Fibroblast of mammary gland (primary cell): Measurements from ENCODE around the gene CTNND2.

Source experiments
- DNase-seq: peaks from one replicate; pipeline ENCODE4 v3.0.0-alpha.2; 2010; ENCODE audit warnings: low read depth
- H3K4me3 ChIP-seq: 2 replicates; pipeline ENCODE4 v1.5.1; 2011; ENCODE audit warnings: low read depth, mild to moderate bottlenecking, low read length, moderate library complexity; ENCODE audit not compliant: control insufficient read depth
- TF ChIP-seq, protein P1 (sequence below): conservative IDR thresholded peaks from 2 replicates; pipeline ENCODE4 v1.5.1; 2011; ENCODE audit warnings: low read depth, low read length, inconsistent platforms; ENCODE audit not compliant: control insufficient read depth, insufficient read depth

Gene CTNND2

DNA sequence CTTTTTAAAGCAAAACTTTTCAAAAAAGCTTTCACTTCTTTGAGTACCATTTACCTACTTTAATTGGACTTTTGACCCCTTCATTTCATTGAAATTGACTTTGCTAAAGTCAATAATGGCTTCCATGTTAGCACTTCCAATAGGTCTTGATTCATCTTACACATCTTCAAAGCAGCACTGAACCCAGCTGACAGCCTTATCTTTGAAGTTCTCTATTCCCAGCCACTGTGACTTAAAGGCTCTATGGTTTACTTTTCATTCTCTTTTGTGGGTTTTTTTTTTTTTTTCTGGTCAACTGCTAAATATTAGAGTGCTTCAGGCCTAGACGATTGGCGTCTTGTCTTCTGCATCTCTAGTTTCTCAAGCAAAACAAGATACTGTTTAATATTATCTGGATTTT is 385.0 kb downstream of the CTNND2 start:
- no peak overlapping the region for H3K4me3 ChIP-seq
- TF ChIP-seq, protein P1, sequence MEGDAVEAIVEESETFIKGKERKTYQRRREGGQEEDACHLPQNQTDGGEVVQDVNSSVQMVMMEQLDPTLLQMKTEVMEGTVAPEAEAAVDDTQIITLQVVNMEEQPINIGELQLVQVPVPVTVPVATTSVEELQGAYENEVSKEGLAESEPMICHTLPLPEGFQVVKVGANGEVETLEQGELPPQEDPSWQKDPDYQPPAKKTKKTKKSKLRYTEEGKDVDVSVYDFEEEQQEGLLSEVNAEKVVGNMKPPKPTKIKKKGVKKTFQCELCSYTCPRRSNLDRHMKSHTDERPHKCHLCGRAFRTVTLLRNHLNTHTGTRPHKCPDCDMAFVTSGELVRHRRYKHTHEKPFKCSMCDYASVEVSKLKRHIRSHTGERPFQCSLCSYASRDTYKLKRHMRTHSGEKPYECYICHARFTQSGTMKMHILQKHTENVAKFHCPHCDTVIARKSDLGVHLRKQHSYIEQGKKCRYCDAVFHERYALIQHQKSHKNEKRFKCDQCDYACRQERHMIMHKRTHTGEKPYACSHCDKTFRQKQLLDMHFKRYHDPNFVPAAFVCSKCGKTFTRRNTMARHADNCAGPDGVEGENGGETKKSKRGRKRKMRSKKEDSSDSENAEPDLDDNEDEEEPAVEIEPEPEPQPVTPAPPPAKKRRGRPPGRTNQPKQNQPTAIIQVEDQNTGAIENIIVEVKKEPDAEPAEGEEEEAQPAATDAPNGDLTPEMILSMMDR = no peak
- no peak for DNase-seq

DNA sequence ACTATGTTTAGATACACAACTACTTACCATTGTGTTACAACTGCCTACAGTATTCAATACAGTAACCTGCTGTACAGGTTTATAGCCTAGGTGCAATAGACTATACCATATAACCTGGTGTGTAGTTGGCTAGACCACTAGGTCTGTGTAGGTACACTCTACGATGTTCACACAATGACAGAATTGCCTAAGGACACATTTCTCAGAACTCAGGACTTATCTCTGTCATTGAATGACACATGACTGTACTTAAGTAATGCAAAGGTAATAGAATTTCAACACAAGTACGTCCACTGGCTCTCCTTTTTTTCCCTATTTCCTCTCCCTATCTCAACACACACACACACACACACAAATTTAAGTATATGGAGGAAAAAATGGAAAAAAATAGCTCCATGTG is 385.6 kb downstream of the CTNND2 start:
- no peak overlapping the region for H3K4me3 ChIP-seq
- TF ChIP-seq, protein P1 = no peak
- DNase-seq = no peak

DNA sequence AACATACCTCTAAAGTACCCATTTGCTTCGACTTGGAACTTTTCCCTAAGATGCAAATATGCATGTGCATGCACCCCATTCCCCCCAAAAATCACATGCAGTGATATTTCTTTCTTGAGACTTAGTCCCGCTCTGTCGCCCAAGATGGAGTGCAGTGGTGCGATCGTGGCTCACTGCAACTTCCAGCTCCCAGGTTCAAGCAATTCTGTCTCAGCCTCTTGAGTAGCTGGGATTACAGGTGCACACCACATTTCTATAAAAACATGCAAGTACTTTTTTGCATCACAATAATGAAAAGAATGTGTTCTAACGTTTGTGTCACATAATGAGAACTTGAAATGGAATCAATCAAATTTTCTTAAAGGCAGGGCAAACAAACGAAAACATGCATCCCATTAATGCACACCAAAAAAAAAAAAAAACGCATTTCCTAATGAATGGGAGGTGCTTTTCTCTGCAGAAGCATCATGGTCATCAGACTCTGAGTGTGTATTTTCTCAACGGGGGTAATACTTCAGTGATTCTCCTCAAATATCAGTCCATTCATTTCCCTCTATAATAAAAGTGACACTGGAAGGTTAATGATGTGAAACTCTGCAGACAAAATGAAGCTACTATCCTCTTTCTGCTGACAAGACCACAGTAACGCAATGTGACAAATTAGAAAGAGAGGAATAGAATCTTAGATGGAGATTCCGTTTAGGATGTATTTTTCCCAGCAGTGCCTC is 389.4 kb downstream of the CTNND2 start:
- TF ChIP-seq, protein P1 = no peak
- H3K4me3 ChIP-seq = no peak overlapping the region
- DNase-seq = no peak

DNA sequence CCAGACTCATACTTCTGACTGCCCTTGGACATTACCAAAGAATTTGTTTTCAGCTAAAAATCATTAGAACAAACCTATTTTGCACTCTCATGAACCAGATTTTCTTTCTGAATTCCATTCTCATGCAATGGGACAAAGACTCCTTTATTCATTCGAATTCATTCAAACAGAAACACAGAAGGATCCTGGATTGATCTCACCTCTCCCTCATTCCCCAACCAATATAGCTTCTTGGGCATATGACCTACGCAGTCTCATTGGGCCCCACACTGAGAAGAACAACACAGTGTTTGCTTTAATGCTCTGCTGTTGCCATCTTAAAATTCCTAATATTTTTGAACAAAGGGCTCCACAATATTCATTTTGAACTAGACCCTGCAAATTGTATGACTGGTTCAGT is 392.4 kb downstream of the CTNND2 start:
- no peak for DNase-seq
- TF ChIP-seq, protein P1 = no peak
- H3K4me3 ChIP-seq = no peak overlapping the region

DNA sequence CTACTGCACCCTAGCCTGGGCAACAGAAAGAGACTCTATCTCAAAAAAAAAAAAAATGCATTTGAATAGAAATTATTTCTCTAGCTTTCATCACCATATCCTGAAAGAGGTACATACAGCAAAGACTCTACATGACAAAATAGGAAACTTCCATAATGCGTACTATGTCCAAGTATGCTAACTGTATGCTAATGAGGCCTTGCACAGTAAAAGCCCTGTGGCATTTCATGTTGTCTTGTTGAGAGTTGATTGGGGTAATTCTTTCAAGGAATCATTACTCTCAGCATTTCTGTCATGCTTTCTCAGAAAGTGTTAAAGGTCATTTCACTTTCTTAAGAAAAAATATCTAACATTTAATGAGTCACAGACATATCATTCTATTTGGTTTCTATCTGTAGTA is 393.4 kb downstream of the CTNND2 start:
- no peak overlapping the region for H3K4me3 ChIP-seq
- TF ChIP-seq, protein P1 = no peak
- no peak for DNase-seq

DNA sequence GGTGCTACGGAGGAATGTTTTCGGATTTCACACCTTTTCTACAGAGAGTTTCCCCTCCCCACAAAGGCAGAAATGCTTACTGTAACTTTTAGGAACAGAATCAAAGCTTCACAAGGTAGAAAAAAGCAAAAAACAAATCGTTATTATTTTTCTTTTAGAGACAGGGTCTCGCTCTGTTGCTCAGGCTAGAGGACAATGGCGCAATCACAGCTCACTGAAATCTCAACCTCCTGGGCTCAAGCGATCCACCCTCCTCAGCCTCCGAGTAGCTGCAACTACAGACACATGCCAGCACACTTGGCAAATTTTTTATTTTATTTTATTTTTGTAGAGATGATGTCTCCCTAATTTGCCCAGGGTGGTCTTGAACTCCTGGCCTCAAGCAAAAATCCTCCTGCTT is 394.5 kb downstream of the CTNND2 start:
- no peak for DNase-seq
- TF ChIP-seq, protein P1 = no peak
- H3K4me3 ChIP-seq = no peak overlapping the region

DNA sequence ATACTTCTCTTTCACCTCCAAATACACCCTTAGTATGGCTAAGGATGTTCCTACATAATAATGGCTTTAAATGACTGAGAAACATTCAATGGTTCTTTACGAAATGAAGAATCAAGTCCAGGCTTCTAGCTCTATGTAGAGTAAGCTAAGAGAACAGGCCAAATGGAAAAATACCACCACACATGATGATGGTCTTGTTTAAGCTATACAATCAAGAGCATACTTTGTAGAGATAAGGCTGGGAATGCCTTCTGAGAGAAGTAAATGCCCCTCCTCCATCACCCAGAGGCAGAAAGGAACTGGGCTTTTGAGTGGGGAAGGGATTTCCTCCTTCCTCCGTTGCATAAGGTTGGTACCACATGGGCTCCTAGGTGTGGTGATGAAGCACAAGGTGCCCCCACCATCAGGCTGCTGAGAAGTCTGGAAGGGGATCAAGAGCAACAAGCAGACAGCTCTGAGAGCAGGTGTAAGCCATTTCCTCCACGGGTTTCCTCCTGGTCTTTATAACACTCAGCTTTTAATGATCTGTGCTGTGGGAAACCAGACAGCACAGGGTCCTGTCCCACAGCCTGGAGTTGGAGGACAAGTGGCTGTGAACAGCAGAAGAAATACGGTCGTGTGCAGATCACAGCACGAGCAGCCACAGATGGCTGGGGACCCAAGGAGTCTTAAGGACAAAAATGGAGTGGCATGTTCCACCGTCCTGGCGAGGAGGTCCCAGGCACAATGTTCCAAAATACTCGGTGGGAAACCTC is 396.9 kb downstream of the CTNND2 start:
- H3K4me3 ChIP-seq = no peak overlapping the region
- no peak for DNase-seq
- TF ChIP-seq, protein P1 = no peak
